GF-D8 (cell line): ENCODE results near the gene LRRIQ3.
A peak's percentile ranks its signal among the peaks of the same experiment; 100 is the strongest.
"Not testable (repeated sequence)": the region's sequence is repeated elsewhere in the genome, so short reads cannot be mapped to it uniquely, and the experiment has no call there.

Source experiments
- DNase-seq: peaks from one replicate; lab custom pipeline; 2025; lab: John Stamatoyannopoulos, UW

The LRRIQ3 gene, protein sequence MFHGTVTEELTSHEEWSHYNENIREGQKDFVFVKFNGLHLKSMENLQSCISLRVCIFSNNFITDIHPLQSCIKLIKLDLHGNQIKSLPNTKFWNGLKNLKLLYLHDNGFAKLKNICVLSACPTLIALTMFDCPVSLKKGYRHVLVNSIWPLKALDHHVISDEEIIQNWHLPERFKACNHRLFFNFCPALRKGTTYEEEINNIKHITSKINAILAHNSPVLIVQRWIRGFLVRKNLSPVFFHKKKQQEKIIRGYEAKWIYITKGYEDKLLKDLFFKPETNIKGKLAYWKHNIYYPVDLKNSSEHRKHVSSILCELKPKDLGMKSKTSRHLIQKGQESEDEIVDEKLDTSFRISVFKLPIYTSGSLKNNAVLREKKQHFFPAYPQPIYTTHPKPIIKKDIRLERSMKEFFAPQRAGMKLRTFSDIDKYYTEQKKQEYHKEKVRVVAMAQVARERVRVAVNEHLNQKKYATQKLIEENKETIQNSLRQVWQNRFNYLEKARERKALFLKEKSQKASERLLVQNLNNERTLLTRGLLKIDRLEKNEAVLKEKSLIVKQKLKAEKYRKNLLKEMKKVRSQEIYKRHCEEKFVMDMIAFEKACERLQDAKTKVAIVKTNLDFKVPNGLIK

DNA sequence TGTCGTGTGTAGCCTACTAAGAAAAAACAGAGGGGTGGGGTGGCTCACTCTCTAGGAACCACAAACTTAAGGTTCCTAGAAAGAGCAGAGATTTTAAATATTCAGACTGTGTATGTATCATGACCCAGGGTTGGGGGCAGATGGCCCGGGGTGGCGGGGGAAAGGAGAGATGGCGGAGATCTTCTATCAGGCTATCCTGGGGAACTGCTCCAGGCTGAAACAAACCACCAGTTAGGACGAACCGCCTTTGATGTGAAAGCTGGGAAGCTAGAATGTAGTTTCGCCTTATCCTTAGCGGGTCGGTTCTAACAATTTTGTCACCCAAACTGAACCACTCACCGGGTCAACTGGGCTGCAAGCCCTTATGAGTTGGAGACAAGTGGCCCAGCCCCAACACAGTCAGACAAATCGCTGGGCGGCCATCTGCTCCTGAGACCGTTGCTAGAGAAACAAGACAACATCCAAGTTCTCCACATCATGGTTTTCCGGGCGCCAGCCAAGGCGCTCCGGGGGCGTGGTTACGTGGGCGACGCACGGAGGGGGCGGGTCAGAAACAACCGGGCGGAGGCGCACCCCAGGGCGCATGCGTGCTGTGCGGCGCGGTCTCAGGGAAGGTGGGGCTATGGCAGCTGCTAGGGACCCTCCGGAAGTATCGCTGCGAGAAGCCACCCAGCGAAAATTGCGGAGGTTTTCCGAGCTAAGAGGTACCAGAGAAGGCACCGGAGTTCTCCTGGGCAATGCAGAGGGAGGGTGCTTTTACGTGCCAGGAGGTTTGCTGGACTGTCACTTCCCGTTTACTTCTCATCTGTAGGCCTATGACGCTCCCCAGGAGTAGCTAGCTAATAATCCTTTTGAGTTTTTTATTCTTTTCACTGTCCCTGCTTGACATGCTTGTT is at the start of gene LRRIQ3, which contains the start of gene FPGT:
TSS of gene LRRIQ3 (minus strand) at position 520 of the 896 bp plus-strand sequence. CDS start 14,492 bp downstream, outside the sequence.
TSS of gene FPGT (plus strand) at position 586 of the 896 bp plus-strand sequence. CDS start at position 623, 37 bp downstream.
- DNase-seq: peak; percentile 93

DNA sequence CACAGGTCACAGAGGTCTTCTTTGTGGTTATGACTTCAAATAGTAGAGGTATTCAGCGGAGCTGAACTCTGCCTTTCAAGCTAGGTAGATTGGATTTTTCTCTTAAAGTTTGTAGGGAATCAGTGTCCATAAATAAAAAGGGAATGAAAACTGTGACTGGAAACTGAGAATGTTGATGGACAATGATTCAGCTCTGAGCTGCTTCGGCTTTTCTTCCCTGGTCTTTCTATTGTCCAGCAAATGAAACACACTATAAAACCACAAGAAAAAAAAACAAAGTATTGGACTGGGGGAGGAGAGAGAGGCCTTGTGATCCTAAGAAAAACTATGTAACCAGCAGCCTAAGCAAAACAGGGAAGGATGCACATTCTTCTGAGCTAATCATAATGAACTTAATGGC is 48.3 kb upstream of the LRRIQ3 start:
- no peak for DNase-seq

DNA sequence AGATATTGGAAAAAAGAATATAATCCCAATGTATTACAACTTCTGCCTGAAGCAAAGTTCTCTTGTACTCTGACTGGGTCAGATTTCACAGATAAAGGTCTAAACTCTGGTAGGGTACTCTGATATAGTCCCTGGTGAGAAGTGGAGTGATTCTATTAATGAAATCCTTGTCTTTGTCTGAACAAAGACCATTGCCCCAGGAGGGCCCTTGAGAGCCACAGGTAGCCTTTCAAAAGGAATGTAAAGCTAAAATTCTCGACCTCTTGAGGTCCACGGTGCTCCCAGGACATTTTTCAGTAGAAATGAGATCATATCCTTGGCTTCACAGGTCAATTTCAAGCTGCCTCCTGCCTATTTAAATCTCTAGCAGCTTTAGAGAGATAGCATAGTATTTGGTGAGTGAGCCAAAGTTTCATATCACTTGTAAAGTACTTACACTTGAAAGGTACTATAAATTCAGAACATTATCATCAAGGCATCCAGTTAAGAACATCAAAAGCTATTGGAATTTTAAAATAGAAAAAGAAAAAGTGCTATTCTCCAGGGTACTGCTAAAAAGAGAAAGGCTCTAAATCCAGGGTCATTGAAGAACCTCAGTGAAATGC is 47.3 kb upstream of the LRRIQ3 start:
- no peak for DNase-seq

DNA sequence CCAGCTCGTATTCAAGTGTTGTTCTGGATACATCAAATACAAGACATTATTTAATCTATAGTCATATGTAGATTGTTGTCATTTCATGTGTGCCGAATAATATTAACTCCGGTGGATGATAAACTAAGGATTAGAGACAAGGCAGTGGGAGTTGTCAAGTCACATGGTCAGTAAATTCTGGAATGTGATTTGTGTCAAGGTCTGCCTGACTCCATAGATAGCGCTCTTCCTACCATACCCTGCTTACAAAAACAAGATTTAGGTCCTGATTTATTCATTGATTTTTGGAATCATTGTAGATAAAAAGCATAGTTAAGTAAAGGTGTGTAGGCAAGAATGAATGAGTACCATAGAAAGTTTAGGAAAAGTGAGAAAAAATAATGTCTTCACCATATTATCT is 39.8 kb upstream of the LRRIQ3 start:
- no peak for DNase-seq

DNA sequence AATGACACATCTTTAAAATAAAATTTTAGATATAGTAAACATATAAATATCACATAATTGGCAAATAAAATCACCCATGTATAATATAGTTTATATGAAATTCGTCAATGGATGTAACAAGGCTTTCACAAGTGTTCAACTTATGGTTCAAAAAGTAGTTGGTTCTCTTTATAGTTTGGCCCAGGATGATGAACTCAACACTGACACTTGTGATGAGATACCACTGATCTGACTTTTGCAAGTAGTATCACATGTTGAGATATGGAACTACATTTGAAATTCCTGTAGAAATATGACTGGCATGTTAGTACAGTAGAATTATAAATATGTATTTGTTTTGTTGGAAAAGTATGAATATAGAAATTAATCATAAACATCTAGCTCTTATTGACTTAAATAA is 39.1 kb upstream of the LRRIQ3 start:
- no peak for DNase-seq

DNA sequence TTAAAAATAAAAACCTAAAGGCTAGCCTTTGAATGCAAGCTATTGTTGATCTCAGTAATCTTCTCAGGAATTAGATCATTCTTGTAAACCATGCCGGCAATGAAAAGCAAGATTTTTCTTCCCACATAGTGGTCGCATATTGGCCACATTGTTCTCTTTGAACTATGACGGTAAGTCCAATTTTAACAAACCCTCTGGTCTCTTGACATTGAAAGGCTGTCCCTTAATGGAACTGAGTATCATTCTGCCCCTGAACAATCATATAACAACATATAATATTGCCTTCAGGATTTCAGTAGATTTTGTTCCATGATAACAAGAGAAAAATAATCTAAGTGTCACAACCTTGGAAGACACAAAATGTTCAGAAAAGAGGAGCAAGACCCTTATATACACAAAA is 38.5 kb upstream of the LRRIQ3 start:
- DNase-seq: no peak

DNA sequence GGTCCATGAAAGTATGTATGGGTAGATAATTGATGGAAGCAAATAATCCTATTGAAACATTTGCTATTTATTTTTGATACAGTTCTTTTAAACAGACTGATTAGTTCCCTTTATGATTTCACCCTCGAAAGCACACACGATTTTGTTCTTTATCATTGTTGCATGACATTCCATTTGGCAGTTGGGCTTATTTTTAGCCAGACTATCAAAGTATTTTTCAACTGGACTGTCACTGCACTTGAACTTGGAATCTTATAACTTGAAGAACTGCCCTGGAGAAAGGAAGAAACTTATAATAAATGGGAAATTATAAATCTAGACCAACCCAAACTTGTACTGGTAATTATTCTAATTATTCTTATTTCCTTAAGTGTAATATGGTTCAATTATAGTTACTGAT is 37.2 kb upstream of the LRRIQ3 start, which contains the start of gene TNNI3K:
TSS of gene TNNI3K (plus strand) at position 235 of the 400 bp plus-strand sequence. CDS start at position 300, 65 bp downstream.
- no peak for DNase-seq

DNA sequence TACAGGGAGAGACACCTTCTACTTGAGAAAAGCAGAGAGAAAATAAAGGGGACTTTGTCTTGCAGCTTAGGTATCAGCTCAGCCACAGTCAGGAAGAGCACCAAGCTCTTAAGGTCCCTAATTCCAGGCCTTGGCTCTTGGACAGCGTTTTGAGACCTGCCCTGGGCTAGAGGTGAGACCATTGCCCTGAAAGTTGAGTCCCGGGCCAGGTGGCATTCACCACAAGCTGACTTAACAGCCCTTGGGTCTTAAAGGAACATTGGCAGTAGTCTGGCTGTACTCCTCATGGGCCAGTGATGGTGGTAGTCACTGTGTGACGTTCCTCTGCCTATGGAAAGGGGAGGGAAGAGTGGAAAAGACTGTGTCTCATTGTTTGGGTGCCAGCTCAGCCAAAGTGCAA is 25.5 kb upstream of the LRRIQ3 start:
- DNase-seq: no peak

DNA sequence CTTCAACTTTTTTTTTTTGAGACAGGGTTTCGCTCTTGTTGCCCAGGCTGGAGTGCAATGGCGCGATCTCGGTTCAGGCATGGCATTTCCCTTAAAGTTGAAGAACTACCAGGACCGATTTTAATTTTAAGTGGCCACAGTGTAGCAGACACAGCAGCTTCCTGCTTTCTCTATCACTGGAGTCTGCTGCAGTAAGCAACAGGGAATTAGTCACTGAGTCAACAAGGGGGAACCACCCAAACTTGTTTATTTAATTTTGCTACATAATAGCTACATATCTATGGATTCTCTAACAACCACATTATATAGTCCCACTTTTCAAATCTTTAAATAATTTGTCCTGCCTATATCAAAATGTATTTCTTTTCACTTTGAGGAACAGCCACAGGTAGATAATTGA is 24.7 kb upstream of the LRRIQ3 start:
- DNase-seq: no peak

DNA sequence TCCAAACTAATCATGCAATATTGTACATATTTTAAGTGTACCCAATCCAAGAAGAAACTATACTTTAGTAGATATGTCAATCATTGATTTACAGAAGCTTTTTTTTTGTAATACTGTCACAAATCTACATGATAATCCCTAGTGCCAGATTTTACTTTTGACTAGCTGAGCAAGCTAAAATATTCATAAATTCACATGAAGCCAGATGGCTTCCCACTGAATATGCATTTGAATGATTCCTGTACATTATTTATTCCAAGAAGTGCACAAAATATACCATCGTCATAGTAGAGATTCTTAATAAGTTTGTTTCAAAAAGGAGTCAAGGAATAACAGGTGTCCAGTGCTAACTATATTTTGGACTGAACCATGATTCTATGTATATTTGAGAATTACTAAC is 17.3 kb upstream of the LRRIQ3 start:
- no peak for DNase-seq

DNA sequence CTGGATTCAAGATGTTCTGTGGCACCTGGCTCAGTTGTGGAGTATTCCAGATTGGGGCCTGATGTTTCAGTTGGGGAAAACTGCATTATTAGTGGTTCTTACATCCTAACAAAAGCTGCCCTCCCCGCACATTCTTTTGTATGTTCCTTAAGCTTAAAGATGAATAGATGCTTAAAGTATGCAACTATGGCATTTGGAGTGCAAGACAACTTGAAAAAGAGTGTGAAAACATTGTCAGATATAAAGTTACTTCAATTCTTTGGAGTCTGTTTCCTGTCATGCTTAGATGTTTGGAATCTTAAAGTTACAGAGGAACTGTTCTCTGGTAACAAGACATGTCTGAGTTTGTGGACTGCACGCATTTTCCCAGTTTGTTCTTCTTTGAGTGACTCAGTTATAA is 7.3 kb upstream of the LRRIQ3 start:
- DNase-seq: no peak

DNA sequence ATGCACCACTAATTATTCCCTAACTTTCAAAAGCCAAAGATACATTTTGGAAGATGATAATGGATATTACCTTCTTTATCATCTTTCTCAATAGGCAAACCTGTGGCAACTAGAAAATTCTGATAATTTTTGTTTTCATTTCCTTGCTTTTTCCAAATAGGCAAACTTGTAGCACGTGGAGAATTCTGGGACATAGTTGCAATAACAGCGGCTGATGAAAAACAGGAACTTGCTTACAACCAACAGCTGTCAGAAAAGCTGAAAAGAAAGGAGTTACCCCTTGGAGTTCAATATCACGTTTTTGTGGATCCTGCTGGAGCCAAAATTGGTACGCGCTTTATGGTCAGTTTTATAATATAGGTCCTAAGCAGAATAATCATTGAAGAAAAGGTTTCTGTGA is 1.5 kb upstream of the LRRIQ3 start:
- DNase-seq: peak; percentile 46

DNA sequence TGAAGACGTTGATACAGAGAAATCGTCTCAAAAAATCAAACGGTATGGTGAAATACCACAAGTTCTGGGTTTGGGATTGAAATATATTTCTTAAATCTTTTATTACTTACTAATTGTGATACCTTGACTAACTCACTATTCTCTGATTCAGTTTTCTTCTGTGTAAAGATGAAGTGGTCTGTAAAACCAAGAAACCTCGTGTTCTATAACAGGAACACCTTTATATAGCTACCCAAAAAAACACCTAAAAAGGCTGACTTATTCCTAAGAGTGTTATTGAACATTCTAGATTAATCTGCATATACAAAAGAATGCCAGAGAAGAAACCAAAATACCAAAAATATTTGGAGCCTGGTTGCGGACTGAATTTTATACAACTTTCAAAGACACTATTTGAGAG is 721 bp downstream of the LRRIQ3 start:
- DNase-seq: no peak

DNA sequence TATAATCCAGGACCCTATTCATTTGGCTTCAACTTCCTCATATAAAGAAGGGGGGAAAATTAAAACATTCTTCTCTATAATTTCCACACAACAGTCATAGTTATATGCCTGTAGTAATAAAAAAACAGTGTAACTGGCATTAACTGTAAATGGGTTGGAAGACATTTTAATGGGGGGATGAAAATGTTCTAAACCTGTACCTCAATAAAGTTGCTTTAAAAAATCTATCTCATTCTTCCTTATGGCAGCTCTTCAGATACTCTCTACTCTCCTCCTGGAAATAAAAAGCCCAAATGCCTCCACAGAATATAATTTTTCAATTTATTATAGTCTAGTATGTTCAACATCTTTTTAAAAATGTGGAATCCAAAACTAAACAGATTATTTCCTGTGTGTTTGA is 2.6 kb downstream of the LRRIQ3 start:
- no peak for DNase-seq

DNA sequence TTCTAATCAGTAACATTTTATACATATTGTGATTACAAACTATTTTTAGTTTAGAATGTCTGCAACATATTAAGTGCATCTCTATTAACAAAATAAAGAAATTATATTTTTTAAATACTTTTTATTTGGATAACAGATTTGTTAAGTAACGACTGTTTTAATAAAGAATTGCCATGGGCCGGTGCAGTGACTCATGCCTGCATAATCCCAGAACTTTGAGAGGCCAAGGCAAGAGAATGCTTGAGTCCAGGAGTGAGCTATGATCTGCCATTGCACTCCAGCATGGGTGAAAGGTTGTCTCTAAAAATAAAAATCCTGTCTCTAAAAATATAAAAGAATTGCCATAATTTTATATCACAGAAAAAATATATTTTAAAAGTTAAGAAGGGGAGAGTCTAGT is 4.1 kb downstream of the LRRIQ3 start:
- no peak for DNase-seq

DNA sequence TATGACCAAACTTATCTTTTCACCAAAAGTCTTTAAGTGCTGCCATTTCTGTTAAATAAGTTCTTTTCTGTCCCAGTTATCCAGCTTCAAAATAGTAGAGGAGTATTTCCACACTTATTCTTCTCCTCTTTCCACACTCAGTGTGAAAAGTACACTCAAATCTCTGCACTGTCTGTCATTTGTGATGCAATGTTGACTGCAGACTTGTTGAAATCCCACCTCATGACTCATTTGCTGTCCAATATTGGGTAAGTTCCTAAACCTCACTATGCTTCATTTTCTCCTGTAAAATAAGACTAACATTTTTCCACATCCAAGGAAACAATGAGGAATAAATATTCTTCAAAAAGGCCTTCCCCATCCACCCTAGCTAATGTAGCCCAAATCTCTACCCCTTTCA is 17.5 kb downstream of the LRRIQ3 start:
- no peak for DNase-seq

DNA sequence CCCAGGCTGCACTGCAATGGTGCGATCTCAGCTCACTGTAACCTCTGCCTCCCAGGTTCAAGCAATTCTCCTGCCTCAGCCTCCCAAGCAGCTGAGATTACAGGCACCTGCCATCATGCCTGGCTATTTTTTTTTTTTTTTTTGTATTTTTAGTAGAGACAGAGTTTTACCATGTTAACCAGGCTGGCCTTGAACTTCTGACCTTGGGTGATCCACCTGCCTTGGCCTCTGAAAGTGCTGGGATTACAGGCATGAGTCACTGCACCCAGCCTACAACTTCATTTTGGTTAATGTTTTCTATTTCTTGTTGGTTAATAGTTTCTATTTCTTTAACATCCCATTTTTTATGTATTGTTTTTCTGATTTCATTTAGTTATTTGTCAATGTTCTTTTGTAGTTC is 23.6 kb downstream of the LRRIQ3 start:
- not testable (repeated sequence) for DNase-seq

DNA sequence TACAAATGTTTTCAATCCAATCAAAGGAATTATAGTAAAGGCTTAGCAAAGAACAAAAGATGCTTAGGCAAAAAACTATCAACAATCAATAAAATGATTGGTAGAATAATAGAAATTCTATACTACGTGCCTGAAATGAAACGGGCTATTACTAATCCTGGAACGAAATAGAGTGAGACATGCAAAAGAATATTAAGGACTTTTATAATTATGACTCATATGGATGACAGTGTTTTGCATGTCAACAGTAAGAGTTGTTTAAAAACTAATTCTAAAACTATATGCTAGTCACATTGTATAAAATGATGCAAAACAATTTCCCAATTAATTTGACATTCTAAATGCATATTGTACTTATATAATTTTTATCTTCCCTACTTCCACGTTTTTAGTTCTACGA is 35.6 kb downstream of the LRRIQ3 start:
- no peak for DNase-seq

DNA sequence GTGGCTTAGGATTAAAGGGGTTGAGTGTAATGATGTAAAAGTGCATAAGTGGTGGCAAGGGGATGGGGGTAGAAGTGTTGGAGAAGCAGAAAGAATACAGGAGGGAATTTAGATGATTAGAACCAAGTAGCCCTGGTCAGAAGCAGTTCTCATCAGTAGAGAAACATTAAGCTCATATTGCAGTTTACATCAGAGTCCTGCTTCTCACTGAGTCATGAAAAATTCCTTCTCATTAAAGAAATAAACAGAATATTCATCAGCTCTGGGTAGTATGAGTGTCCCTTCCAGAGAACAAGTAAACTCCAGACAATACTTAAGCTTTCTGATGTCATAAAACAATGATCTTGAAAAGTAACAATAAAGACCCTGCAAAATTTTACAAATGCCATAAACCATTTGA is 36.5 kb downstream of the LRRIQ3 start:
- no peak for DNase-seq

DNA sequence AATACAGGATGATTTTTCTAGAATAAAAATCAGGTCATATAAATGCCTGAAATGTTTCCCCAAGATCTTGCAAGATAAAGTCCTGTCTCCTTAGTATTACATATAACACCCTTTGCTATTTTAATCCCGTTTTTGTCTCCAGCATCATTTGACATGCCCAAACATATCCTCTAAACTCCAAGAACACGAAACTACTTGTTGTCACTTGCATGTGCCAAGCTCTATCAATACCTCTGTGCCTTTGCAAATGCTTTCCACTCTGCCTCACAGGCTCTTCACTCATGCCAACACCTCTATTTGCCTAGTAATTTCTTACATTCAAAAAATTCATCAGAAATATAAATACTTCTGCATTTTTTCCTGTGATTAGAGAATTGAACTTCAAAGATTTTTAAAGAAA is 37.9 kb downstream of the LRRIQ3 start:
- DNase-seq: no peak

DNA sequence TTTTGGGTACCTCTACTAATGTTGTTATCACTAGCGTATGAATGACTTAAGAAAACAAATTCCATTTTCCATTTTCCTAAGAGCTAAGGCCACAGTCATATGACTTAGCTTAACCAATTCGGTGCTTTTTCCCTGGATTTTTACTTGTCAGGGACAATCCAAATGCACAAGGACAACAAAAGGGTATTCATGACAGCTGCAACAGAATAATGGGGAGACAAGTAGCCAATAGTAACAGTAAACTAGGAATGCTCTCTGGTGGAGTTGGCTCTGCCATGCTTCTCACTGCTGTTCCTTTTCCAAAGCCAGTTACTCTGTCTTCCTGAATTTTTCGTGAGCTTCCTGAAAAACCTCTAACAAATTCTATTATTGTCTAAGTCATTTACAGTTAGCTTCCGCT is 52.9 kb downstream of the LRRIQ3 start:
- DNase-seq: no peak

DNA sequence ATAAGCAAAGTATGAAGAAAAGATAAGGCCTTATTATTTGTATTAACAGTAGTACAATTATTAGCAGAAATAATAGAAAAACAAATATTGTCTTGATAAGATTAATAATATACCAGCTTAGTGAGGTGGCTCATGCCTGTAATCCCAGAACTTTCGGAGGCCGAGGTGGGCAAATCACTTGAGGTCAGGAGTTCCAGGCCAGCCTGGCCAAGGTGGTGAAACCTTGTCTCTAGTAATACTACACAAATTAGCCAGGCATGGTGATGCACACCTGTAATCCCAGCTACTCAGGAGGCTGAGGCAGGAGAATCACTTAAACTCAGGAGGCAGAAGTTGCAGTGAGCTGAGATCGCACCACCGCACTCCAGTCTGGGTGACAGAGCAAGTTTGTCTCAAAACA is 80.6 kb downstream of the LRRIQ3 start:
- not testable (repeated sequence) for DNase-seq
